ENCODE data around the gene ARID1A. TPM values are rescaled to one million over a fixed set of nuclear protein-coding genes. Genes with fewer than 3 reads are reported as not detected.

ARID1A gene
- total and polyA plus RNA-seq, 9 of the 15 experiments (the other 6 are each of a cell fraction or from before 2014, with no cell fraction given) = 8.3 to 88.3 (median 22.5) TPM

DNA sequence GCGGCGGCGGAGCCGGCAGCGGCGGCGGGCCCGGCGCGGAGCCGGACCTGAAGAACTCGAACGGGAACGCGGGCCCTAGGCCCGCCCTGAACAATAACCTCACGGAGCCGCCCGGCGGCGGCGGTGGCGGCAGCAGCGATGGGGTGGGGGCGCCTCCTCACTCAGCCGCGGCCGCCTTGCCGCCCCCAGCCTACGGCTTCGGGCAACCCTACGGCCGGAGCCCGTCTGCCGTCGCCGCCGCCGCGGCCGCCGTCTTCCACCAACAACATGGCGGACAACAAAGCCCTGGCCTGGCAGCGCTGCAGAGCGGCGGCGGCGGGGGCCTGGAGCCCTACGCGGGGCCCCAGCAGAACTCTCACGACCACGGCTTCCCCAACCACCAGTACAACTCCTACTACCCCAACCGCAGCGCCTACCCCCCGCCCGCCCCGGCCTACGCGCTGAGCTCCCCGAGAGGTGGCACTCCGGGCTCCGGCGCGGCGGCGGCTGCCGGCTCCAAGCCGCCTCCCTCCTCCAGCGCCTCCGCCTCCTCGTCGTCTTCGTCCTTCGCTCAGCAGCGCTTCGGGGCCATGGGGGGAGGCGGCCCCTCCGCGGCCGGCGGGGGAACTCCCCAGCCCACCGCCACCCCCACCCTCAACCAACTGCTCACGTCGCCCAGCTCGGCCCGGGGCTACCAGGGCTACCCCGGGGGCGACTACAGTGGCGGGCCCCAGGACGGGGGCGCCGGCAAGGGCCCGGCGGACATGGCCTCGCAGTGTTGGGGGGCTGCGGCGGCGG is 1.0 kb downstream of the ARID1A start (continued):
- TF ChIP-seq, protein P1, sequence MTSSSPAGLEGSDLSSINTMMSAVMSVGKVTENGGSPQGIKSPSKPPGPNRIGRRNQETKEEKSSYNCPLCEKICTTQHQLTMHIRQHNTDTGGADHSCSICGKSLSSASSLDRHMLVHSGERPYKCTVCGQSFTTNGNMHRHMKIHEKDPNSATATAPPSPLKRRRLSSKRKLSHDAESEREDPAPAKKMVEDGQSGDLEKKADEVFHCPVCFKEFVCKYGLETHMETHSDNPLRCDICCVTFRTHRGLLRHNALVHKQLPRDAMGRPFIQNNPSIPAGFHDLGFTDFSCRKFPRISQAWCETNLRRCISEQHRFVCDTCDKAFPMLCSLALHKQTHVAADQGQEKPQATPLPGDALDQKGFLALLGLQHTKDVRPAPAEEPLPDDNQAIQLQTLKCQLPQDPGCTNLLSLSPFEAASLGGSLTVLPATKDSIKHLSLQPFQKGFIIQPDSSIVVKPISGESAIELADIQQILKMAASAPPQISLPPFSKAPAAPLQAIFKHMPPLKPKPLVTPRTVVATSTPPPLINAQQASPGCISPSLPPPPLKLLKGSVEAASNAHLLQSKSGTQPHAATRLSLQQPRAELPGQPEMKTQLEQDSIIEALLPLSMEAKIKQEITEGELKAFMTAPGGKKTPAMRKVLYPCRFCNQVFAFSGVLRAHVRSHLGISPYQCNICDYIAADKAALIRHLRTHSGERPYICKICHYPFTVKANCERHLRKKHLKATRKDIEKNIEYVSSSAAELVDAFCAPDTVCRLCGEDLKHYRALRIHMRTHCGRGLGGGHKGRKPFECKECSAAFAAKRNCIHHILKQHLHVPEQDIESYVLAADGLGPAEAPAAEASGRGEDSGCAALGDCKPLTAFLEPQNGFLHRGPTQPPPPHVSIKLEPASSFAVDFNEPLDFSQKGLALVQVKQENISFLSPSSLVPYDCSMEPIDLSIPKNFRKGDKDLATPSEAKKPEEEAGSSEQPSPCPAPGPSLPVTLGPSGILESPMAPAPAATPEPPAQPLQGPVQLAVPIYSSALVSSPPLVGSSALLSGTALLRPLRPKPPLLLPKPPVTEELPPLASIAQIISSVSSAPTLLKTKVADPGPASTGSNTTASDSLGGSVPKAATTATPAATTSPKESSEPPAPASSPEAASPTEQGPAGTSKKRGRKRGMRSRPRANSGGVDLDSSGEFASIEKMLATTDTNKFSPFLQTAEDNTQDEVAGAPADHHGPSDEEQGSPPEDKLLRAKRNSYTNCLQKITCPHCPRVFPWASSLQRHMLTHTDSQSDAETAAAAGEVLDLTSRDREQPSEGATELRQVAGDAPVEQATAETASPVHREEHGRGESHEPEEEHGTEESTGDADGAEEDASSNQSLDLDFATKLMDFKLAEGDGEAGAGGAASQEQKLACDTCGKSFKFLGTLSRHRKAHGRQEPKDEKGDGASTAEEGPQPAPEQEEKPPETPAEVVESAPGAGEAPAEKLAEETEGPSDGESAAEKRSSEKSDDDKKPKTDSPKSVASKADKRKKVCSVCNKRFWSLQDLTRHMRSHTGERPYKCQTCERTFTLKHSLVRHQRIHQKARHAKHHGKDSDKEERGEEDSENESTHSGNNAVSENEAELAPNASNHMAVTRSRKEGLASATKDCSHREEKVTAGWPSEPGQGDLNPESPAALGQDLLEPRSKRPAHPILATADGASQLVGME (CRISPR knock-in tag; IDR thresholded peaks at IDR 0.05) = no peak
- TF ChIP-seq KAT7 (CRISPR knock-in tag; IDR thresholded peaks at IDR 0.05; ENCODE audit: borderline replicate concordance) (peak; percentile 78; the same call in 1 of the 2 replicates), NR2C1 (IDR thresholded peaks at IDR 0.05) (no peak), NR2C1 (tag; IDR thresholded peaks at IDR 0.05) (no peak), PHF8 (IDR thresholded peaks at IDR 0.05; ENCODE audit: borderline replicate concordance, low read length) (peak; percentile 38; the same call in 1 of the 2 replicates), ARNT (IDR thresholded peaks at IDR 0.05) (no peak), CXXC5 (CRISPR knock-in tag; IDR thresholded peaks at IDR 0.05) (peak; percentile 44), PRMT5 (CRISPR knock-in tag; IDR thresholded peaks at IDR 0.05) (no peak), SNRNP70 (optimal IDR thresholded peaks at IDR 0.05; ENCODE audit: low read depth, low read length) (no peak), SOX6 (IDR thresholded peaks at IDR 0.05) (no peak), ZNF121 (CRISPR knock-in tag; conservative IDR thresholded peaks at IDR 0.05) (no peak), HCFC1 (IDR thresholded peaks at IDR 0.05; ENCODE audit: low read depth, low read length) (no peak), EP400 (IDR thresholded peaks at IDR 0.05) (no peak), NFXL1 (CRISPR knock-in tag; IDR thresholded peaks at IDR 0.05) (no peak), CSDE1 (IDR thresholded peaks at IDR 0.05) (no peak)
- TF ChIP-seq, protein P2, sequence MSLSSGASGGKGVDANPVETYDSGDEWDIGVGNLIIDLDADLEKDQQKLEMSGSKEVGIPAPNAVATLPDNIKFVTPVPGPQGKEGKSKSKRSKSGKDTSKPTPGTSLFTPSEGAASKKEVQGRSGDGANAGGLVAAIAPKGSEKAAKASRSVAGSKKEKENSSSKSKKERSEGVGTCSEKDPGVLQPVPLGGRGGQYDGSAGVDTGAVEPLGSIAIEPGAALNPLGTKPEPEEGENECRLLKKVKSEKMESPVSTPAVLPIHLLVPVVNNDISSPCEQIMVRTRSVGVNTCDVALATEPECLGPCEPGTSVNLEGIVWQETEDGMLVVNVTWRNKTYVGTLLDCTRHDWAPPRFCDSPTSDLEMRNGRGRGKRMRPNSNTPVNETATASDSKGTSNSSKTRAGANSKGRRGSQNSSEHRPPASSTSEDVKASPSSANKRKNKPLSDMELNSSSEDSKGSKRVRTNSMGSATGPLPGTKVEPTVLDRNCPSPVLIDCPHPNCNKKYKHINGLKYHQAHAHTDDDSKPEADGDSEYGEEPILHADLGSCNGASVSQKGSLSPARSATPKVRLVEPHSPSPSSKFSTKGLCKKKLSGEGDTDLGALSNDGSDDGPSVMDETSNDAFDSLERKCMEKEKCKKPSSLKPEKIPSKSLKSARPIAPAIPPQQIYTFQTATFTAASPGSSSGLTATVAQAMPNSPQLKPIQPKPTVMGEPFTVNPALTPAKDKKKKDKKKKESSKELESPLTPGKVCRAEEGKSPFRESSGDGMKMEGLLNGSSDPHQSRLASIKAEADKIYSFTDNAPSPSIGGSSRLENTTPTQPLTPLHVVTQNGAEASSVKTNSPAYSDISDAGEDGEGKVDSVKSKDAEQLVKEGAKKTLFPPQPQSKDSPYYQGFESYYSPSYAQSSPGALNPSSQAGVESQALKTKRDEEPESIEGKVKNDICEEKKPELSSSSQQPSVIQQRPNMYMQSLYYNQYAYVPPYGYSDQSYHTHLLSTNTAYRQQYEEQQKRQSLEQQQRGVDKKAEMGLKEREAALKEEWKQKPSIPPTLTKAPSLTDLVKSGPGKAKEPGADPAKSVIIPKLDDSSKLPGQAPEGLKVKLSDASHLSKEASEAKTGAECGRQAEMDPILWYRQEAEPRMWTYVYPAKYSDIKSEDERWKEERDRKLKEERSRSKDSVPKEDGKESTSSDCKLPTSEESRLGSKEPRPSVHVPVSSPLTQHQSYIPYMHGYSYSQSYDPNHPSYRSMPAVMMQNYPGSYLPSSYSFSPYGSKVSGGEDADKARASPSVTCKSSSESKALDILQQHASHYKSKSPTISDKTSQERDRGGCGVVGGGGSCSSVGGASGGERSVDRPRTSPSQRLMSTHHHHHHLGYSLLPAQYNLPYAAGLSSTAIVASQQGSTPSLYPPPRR (CRISPR knock-in tag; IDR thresholded peaks at IDR 0.05; ENCODE audit: borderline replicate concordance) = no peak

Data from K562 (cell line).